NCI-H460 (cell line): ENCODE data around the gene BANF1. TPM values are rescaled to one million over a fixed set of nuclear protein-coding genes. Genes with fewer than 3 reads are reported as not detected.

Experiments
- total RNA-seq: library from RNA; depleted of rRNA; stranded (reverse); fragments of >200 nt; shearing (Covaris generic); gene quantifications from 2 replicates; pipeline ENCODE4 v1.2.3, GENCODE V29; 2014; rRNA removed

Gene BANF1
- total RNA-seq, 1 experiment from 2014 or later: 64.3 TPM

Other genes with a start within 250 kb of the BANF1 start
- gene AP5B1, start 221.5 kb upstream of the BANF1 start, total RNA-seq: 7.6 and 8.3 TPM in 2 replicates
- not detected in 2 replicates for gene OVOL1, start 215.4 kb upstream of the BANF1 start, total RNA-seq
- gene SNX32, start 168.5 kb upstream of the BANF1 start, total RNA-seq: 0.05 TPM in 1 of 2 replicates, not detected in the other
- gene CFL1, start 144.3 kb upstream of the BANF1 start, total RNA-seq: 362 and 364 TPM in 2 replicates
- gene MUS81, start 142.1 kb upstream of the BANF1 start, total RNA-seq: 36.8 and 39.1 TPM in 2 replicates
- 1.0 and 2.8 TPM in 2 replicates for gene EFEMP2, start 129.7 kb upstream of the BANF1 start, total RNA-seq
- not detected in 2 replicates for gene CTSW, start 122.7 kb upstream of the BANF1 start, total RNA-seq
- gene FIBP, start 114.0 kb upstream of the BANF1 start, total RNA-seq: 89.6 and 109 TPM in 2 replicates
- 27.3 and 27.5 TPM in 2 replicates for gene CCDC85B, start 111.8 kb upstream of the BANF1 start, total RNA-seq
- 56.1 and 58.4 TPM in 2 replicates for gene FOSL1, start 102.1 kb upstream of the BANF1 start, total RNA-seq
- gene C11orf68, start 83.4 kb upstream of the BANF1 start, total RNA-seq: 7.4 and 9.6 TPM in 2 replicates
- gene DRAP1, start 83.1 kb upstream of the BANF1 start, total RNA-seq: 57.2 and 62.4 TPM in 2 replicates
- not detected in 2 replicates for gene TSGA10IP, start 57.0 kb upstream of the BANF1 start, total RNA-seq
- 24.7 and 28.4 TPM in 2 replicates for gene SART1, start 40.8 kb upstream of the BANF1 start, total RNA-seq
- gene EIF1AD, start 346 bp upstream of the BANF1 start, total RNA-seq: 23.0 TPM in 2 replicates
- gene CST6, start 9.5 kb downstream of the BANF1 start, total RNA-seq: not detected in 2 replicates
- gene CATSPER1, start 24.0 kb downstream of the BANF1 start, total RNA-seq: not detected in 2 replicates
- gene GAL3ST3, start 46.7 kb downstream of the BANF1 start, total RNA-seq: not detected in 2 replicates
- gene SF3B2, start 49.9 kb downstream of the BANF1 start, total RNA-seq: 91.7 and 101 TPM in 2 replicates
- gene PACS1, start 67.8 kb downstream of the BANF1 start, total RNA-seq: 10.3 and 13.9 TPM in 2 replicates